ENCODE results near the gene SPDYE3. TPM values are rescaled to one million over a fixed set of nuclear protein-coding genes. Genes with fewer than 3 reads are reported as not detected.
"Not testable (repeated sequence)": the region's sequence is repeated elsewhere in the genome, so short reads cannot be mapped to it uniquely, and the experiment has no call there.

SPDYE3 gene
- total RNA-seq, 1 experiment from 2014 or later, result not detected

DNA sequence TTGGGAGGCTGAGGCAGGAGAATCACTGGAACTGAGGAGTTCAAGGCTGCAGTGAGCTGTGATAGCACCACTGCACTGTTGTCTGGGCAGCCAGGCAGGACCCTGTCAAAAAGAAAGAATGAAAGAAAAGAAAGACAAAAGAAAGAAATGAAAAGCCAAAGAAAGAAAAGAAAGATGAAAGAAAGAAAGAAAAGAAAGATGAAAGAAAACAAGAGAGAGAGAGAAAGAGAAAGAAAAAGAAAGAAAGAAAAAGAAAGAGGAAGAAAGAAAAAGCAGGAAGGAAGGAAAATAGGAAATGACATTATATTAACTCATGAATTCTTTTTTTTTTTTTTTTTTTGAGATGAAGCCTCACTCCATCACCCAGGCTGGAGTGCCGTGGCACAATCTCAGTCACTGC, 32.4 kb upstream of the SPDYE3 start:
- no peaks in the 10 kb centered on the region for H3K9me3 ChIP-seq (ENCODE audit: control insufficient read depth, insufficient read depth, low read depth, low read length)
- ChIA-PET CTCF (interaction anchor here (0.7 kb wide), 1 partner anchor 32 kb away, joined by 7 read pairs; no protein-coding TSS in a partner anchor), POLR2A (no interaction called here)
- no peaks in the 10 kb centered on the region for H3K4me1 ChIP-seq (ENCODE audit: control insufficient read depth, insufficient read depth, low read length)
- no peaks in the 10 kb centered on the region for H3K36me3 ChIP-seq (ENCODE audit: control insufficient read depth, insufficient read depth, low read length)
- no TSS peak for BruUV-seq (replicated peaks)
- intact Hi-C loops (cut with micrococcal nuclease; ENCODE audit: unreplicated experiment) (no loop called here), in situ Hi-C loops (cut with HindIII; ENCODE audit: low pct_unique_long_range_greater_than_20kb, low sequenced_read_pairs) (no loop called here)
- ATAC-seq (no peak), DNase-seq (ENCODE audit: low read depth, low spot score) (no peak)
- TF ChIP-seq, protein P1, sequence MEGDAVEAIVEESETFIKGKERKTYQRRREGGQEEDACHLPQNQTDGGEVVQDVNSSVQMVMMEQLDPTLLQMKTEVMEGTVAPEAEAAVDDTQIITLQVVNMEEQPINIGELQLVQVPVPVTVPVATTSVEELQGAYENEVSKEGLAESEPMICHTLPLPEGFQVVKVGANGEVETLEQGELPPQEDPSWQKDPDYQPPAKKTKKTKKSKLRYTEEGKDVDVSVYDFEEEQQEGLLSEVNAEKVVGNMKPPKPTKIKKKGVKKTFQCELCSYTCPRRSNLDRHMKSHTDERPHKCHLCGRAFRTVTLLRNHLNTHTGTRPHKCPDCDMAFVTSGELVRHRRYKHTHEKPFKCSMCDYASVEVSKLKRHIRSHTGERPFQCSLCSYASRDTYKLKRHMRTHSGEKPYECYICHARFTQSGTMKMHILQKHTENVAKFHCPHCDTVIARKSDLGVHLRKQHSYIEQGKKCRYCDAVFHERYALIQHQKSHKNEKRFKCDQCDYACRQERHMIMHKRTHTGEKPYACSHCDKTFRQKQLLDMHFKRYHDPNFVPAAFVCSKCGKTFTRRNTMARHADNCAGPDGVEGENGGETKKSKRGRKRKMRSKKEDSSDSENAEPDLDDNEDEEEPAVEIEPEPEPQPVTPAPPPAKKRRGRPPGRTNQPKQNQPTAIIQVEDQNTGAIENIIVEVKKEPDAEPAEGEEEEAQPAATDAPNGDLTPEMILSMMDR (IDR thresholded peaks at IDR 0.05), result no peak
- no peak for TF ChIP-seq POLR2AphosphoS5 (IDR thresholded peaks at IDR 0.05; ENCODE audit: low read depth, low read length)
- TF ChIP-seq SIN3A (IDR thresholded peaks at IDR 0.05; ENCODE audit: borderline replicate concordance, insufficient read depth, low read depth, low read length), result no peak
- no peak for TF ChIP-seq TCF7L2 (IDR thresholded peaks at IDR 0.05; ENCODE audit: low read depth, low read length)
- TF ChIP-seq, protein P2, sequence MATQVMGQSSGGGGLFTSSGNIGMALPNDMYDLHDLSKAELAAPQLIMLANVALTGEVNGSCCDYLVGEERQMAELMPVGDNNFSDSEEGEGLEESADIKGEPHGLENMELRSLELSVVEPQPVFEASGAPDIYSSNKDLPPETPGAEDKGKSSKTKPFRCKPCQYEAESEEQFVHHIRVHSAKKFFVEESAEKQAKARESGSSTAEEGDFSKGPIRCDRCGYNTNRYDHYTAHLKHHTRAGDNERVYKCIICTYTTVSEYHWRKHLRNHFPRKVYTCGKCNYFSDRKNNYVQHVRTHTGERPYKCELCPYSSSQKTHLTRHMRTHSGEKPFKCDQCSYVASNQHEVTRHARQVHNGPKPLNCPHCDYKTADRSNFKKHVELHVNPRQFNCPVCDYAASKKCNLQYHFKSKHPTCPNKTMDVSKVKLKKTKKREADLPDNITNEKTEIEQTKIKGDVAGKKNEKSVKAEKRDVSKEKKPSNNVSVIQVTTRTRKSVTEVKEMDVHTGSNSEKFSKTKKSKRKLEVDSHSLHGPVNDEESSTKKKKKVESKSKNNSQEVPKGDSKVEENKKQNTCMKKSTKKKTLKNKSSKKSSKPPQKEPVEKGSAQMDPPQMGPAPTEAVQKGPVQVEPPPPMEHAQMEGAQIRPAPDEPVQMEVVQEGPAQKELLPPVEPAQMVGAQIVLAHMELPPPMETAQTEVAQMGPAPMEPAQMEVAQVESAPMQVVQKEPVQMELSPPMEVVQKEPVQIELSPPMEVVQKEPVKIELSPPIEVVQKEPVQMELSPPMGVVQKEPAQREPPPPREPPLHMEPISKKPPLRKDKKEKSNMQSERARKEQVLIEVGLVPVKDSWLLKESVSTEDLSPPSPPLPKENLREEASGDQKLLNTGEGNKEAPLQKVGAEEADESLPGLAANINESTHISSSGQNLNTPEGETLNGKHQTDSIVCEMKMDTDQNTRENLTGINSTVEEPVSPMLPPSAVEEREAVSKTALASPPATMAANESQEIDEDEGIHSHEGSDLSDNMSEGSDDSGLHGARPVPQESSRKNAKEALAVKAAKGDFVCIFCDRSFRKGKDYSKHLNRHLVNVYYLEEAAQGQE (IDR thresholded peaks at IDR 0.05; ENCODE audit: insufficient read depth in 1 of 2, low read depth in 2 of 2, low read length in 1 of 2), result no peak
- no peak overlapping the region for H3K4me3 ChIP-seq (ENCODE audit: low read depth in 2 of 2, low read length in 2 of 2)
- H3K27me3 ChIP-seq (ENCODE audit: control insufficient read depth, insufficient read depth, low read length), result no peaks in the 10 kb centered on the region
- H3K27ac ChIP-seq (ENCODE audit: low read length), result no peak overlapping the region

DNA sequence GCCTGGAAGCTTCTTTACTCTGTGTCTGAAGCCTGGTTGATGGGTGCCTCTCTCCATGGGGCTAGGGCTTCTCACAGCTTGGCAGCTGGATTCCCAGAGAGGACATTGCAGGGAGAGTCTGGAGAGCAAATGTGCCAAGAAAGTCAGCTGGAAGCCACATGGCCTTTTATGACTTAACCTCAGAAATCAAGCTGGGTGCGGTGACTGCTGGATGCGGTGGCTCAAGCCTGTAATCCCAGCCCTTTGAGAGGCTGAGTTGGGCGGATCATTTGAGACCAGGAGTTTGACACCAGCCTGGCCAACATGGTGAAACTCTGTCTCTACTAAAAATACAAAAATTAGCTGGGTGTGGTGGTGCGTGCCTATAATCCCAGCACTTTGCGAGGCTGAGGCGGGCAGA, 31.4 kb upstream of the SPDYE3 start:
- DNase-seq (ENCODE audit: low read depth, low spot score); intact Hi-C loops (cut with micrococcal nuclease; ENCODE audit: unreplicated experiment); ATAC-seq; CTCF ChIA-PET; H3K9me3 ChIP-seq (ENCODE audit: control insufficient read depth, insufficient read depth, low read depth, low read length); H3K4me1 ChIP-seq (ENCODE audit: control insufficient read depth, insufficient read depth, low read length); H3K4me3 ChIP-seq (ENCODE audit: low read depth in 2 of 2, low read length in 2 of 2); H3K36me3 ChIP-seq (ENCODE audit: control insufficient read depth, insufficient read depth, low read length); in situ Hi-C loops (cut with HindIII; ENCODE audit: low pct_unique_long_range_greater_than_20kb, low sequenced_read_pairs); BruUV-seq (replicated peaks); H3K27me3 ChIP-seq (ENCODE audit: control insufficient read depth, insufficient read depth, low read length); H3K27ac ChIP-seq (ENCODE audit: low read length); POLR2A ChIA-PET: not testable (repeated sequence)

DNA sequence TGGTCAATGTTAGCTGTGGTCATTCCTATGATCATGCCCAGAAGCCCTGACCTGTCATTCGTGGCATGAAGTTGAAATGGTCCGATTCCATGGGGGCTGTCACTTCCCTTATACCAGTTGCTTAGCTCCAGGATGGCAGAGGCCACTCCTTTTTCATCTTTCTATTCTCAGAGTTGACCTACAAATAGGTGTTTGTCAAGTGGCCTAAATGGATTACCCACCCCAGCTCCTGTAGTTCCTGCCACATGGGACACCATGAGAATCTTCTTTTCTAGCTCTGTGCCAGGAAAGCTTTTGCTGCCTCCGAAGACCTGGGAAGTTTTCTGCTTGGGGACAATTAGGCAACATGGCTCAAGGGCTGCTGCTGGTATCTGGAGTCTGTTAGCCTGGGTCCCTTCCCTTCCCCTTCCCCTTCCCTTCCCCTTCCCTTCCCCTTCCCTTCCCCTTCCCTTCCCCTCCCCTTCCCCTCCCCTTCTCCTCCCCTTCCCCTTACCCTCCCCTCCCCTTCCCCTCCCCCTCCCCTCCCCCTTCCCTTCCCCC, 25.4 kb upstream of the SPDYE3 start:
- H3K27me3 ChIP-seq (ENCODE audit: control insufficient read depth, insufficient read depth, low read length); BruUV-seq (replicated peaks); H3K27ac ChIP-seq (ENCODE audit: low read length); H3K4me3 ChIP-seq (ENCODE audit: low read depth in 2 of 2, low read length in 2 of 2); H3K4me1 ChIP-seq (ENCODE audit: control insufficient read depth, insufficient read depth, low read length); CTCF ChIA-PET; H3K9me3 ChIP-seq (ENCODE audit: control insufficient read depth, insufficient read depth, low read depth, low read length); intact Hi-C loops (cut with micrococcal nuclease; ENCODE audit: unreplicated experiment); DNase-seq (ENCODE audit: low read depth, low spot score); in situ Hi-C loops (cut with HindIII; ENCODE audit: low pct_unique_long_range_greater_than_20kb, low sequenced_read_pairs); H3K36me3 ChIP-seq (ENCODE audit: control insufficient read depth, insufficient read depth, low read length): not testable (repeated sequence)
- peak; percentile 55; the same call in 1 of the 2 replicates for ATAC-seq
- POLR2A ChIA-PET, result interaction anchor here (0.7 kb wide), 1 partner anchor 262 kb away, joined by 20 read pairs; no protein-coding TSS in a partner anchor

DNA sequence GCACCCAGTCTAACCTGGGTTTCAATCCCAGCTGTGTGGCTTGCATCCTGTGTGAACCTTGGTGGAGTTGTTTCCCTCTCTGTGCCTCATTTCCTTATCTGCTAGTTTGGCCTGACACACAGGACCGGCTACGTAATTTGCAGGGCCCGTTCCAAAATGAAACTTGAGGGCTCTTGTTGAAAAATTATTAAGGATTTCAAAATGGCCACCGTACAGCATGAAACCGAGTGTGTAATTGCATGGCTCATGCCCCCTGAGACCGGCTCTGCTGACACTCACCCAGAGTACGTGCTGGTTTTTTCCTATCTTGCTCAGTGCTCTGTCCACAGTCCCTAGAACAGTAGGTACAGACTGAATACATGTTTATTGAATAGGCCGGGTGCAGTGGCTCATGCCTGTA, 24.4 kb upstream of the SPDYE3 start:
- H3K27ac ChIP-seq (ENCODE audit: low read length); in situ Hi-C loops (cut with HindIII; ENCODE audit: low pct_unique_long_range_greater_than_20kb, low sequenced_read_pairs); intact Hi-C loops (cut with micrococcal nuclease; ENCODE audit: unreplicated experiment); DNase-seq (ENCODE audit: low read depth, low spot score); BruUV-seq (replicated peaks); H3K4me3 ChIP-seq (ENCODE audit: low read depth in 2 of 2, low read length in 2 of 2); H3K9me3 ChIP-seq (ENCODE audit: control insufficient read depth, insufficient read depth, low read depth, low read length); H3K4me1 ChIP-seq (ENCODE audit: control insufficient read depth, insufficient read depth, low read length); H3K36me3 ChIP-seq (ENCODE audit: control insufficient read depth, insufficient read depth, low read length); H3K27me3 ChIP-seq (ENCODE audit: control insufficient read depth, insufficient read depth, low read length); ATAC-seq; POLR2A ChIA-PET; CTCF ChIA-PET: not testable (repeated sequence)

DNA sequence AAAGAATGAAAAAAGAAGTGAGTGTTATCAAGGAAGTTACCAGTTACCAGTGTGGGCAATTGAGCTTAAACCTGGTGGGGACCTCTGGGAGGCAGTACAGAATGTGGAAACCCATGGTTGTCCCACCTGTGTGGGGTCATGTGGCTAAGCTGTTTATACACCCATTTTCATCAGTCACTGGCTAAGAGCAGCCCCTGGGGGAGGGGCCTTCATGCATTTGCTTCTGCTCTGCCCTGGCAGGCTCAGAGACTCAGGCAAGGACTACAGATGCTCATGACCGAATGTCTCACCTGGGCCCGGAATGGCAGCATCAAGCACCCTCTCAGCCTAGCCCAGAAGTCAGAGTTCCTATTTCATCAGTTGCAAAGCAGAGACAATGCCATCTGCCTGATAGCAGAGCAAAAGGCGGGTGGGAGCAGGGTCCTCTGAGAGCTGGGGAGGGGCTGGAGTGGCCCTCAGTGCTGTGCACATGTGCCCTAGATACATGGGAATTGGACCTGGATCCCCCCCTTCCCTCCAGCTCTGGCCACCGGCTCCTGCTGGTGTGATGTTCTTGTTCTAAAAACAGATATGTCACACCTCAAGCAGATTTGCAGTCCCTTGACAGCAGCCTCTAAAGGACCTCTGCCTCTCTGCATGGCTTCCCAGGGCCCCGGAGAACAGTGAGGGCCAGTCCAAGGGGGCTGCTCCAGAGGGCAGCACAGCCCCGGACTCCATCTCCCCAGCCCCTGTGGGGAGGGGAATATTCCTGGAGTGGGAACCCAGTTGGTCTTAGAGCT, 20.1 kb upstream of the SPDYE3 start:
- H3K27ac ChIP-seq (ENCODE audit: low read length); ATAC-seq; POLR2A ChIA-PET; H3K4me3 ChIP-seq (ENCODE audit: low read depth in 2 of 2, low read length in 2 of 2); DNase-seq (ENCODE audit: low read depth, low spot score); H3K36me3 ChIP-seq (ENCODE audit: control insufficient read depth, insufficient read depth, low read length); intact Hi-C loops (cut with micrococcal nuclease; ENCODE audit: unreplicated experiment); in situ Hi-C loops (cut with HindIII; ENCODE audit: low pct_unique_long_range_greater_than_20kb, low sequenced_read_pairs); H3K4me1 ChIP-seq (ENCODE audit: control insufficient read depth, insufficient read depth, low read length); BruUV-seq (replicated peaks); H3K9me3 ChIP-seq (ENCODE audit: control insufficient read depth, insufficient read depth, low read depth, low read length); CTCF ChIA-PET; H3K27me3 ChIP-seq (ENCODE audit: control insufficient read depth, insufficient read depth, low read length): not testable (repeated sequence)
